ENCODE measurements around the gene ADA.
"Not testable (repeated sequence)": the region's sequence is repeated elsewhere in the genome, so short reads cannot be mapped to it uniquely, and the experiment has no call there.

Gene ADA

GRCh38 chr20:44651684-44652423, at the start of gene ADA:
Gene ADA, minus strand, starts transcription at chr20:44651699. Its CDS starts 92 bp downstream, at chr20:44651607.
- DNase-seq: peak; percentile 48

GRCh38 chr20:44700306-44700705, 48.8 kb upstream of the ADA start:
- no peak for DNase-seq

GRCh38 chr20:44698351-44698750, 46.9 kb upstream of the ADA start:
- no peak for DNase-seq

- DNase-seq: not testable (repeated sequence)
These were observed 45.5 kb upstream of the ADA start for GRCh38 chr20:44697041-44697440.

GRCh38 chr20:44696315-44696714, 44.8 kb upstream of the ADA start:
- no peak for DNase-seq

GRCh38 chr20:44695674-44696300, 44.3 kb upstream of the ADA start:
- no peak for DNase-seq

GRCh38 chr20:44695295-44695673, 43.8 kb upstream of the ADA start:
- no peak for DNase-seq

- DNase-seq: no peak
These were observed 42.7 kb upstream of the ADA start for GRCh38 chr20:44694159-44694558.

- no peak for DNase-seq
These were observed 42.1 kb upstream of the ADA start for GRCh38 chr20:44693627-44694026.

- DNase-seq: no peak
These were observed 41.5 kb upstream of the ADA start for GRCh38 chr20:44692932-44693480.

GRCh38 chr20:44691424-44692423, 40.2 kb upstream of the ADA start:
- DNase-seq: no peak

GRCh38 chr20:44690781-44691423, 39.4 kb upstream of the ADA start:
- DNase-seq: no peak

- no peak for DNase-seq
These were observed 38.3 kb upstream of the ADA start for GRCh38 chr20:44689809-44690208.

GRCh38 chr20:44688053-44688625, 36.6 kb upstream of the ADA start:
- no peak for DNase-seq

- no peak for DNase-seq
These were observed 35.4 kb upstream of the ADA start for GRCh38 chr20:44686934-44687333.

GRCh38 chr20:44684047-44684967, 32.8 kb upstream of the ADA start:
- DNase-seq: no peak

- DNase-seq: peak; percentile 50
These were observed 32.0 kb upstream of the ADA start for GRCh38 chr20:44683263-44684046.

GRCh38 chr20:44681796-44682566, 30.5 kb upstream of the ADA start:
- DNase-seq: no peak

- DNase-seq: no peak
These were observed 27.6 kb upstream of the ADA start for GRCh38 chr20:44678990-44679611.

Measured in NCI-H2029 treated with DMSO at 0.1 percent for 48 hours (cell line).